GM19452 (cell line): ENCODE results near the gene DNER.

Experiments
- ATAC-seq: cut with Tn5 transposase; IDR thresholded peaks from one replicate; pipeline ENCODE4 v1.9.1; 2021; ENCODE audit not compliant: unreplicated experiment

Gene DNER

GRCh38 chr2:229672021-229672420 is 42.3 kb downstream of the DNER start:
- ATAC-seq = no peak

GRCh38 chr2:229669841-229670240 is 44.5 kb downstream of the DNER start:
- no peak for ATAC-seq

- ATAC-seq = no peak
These were observed 47.5 kb downstream of the DNER start for GRCh38 chr2:229666811-229667210.

- no peak for ATAC-seq
These were observed 49.2 kb downstream of the DNER start for GRCh38 chr2:229665158-229665557.

- no peak for ATAC-seq
These were observed 52.9 kb downstream of the DNER start for GRCh38 chr2:229661478-229661877.

GRCh38 chr2:229660951-229661350 is 53.4 kb downstream of the DNER start:
- ATAC-seq = no peak

- ATAC-seq = no peak
These were observed 54.0 kb downstream of the DNER start for GRCh38 chr2:229660391-229660790.

GRCh38 chr2:229658004-229658403 is 56.4 kb downstream of the DNER start:
- no peak for ATAC-seq

GRCh38 chr2:229654437-229654836 is 59.9 kb downstream of the DNER start:
- no peak for ATAC-seq

- ATAC-seq = no peak
These were observed 60.8 kb downstream of the DNER start for GRCh38 chr2:229653531-229653930.

GRCh38 chr2:229652796-229653195 is 61.6 kb downstream of the DNER start:
- no peak for ATAC-seq

- ATAC-seq = no peak
These were observed 63.5 kb downstream of the DNER start for GRCh38 chr2:229650901-229651300.

GRCh38 chr2:229650059-229650458 is 64.3 kb downstream of the DNER start:
- ATAC-seq = no peak

- ATAC-seq = no peak
These were observed 68.1 kb downstream of the DNER start for GRCh38 chr2:229646186-229646723.

- ATAC-seq = no peak
These were observed 72.0 kb downstream of the DNER start for GRCh38 chr2:229642371-229642770.

GRCh38 chr2:229641676-229642075 is 72.7 kb downstream of the DNER start:
- ATAC-seq = no peak

GRCh38 chr2:229640636-229641035 is 73.7 kb downstream of the DNER start:
- no peak for ATAC-seq

- no peak for ATAC-seq
These were observed 77.8 kb downstream of the DNER start for GRCh38 chr2:229636571-229636970.

- no peak for ATAC-seq
These were observed 79.0 kb downstream of the DNER start for GRCh38 chr2:229635371-229635680.

GRCh38 chr2:229634601-229635370 is 79.6 kb downstream of the DNER start:
- no peak for ATAC-seq

- no peak for ATAC-seq
These were observed 80.8 kb downstream of the DNER start for GRCh38 chr2:229633556-229633955.

GRCh38 chr2:229629039-229629438 is 85.3 kb downstream of the DNER start:
- ATAC-seq = no peak

- ATAC-seq = no peak
These were observed 86.6 kb downstream of the DNER start for GRCh38 chr2:229627728-229628127.
